Adipose tissue (tissue), 3 donors: ENCODE results near the gene RHOF. TPM values are rescaled to one million over a fixed set of nuclear protein-coding genes. Genes with fewer than 3 reads are reported as not detected.

Source experiments
- H3K27ac ChIP-seq: one replicate; pipeline ENCODE4 v1.5.1; 2013; ENCODE audit warnings: low read depth, low read length
- WGBS, 3 donors: extraction: QIAGEN DNeasy Blood & Tissue Kit; methylation state at CpG; one replicate each; pipeline ENCODE4 v1.1.7; 2013; 5-methylcytosine and 5-hydroxymethylcytosine counted together
- polyA plus RNA-seq, 3 donors: library from polyadenylated mRNA; stranded (reverse); fragments of 200-250 nt; gene quantifications; one replicate each; pipeline ENCODE4 v1.2.3, GENCODE V29; 2013
- donor health status: healthy with polysubstance abuse.
- donor health status: Bipolar disorder and iron deficiency.
- donor health status: healthy.

Gene RHOF
- polyA plus RNA-seq, 3 donors: 2.3 to 4.3 (median 3.3) TPM

DNA sequence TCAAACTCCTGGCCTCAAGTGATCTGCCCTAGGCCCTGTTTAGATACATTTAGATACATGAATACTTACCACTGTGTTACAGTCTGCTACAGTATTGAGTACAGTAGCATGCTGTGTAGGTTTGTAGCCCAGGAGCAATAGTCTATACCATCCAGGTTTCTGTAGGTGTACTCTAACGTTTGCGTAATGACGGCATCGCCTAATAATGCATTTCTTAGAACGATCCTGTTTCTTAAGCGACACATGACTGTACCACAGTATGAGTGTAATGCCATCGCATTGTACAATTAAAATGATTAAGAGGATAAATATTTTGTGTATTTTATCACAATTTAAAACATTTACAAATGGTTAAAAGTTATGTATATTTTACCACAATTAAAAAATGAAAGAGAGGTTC lies 62.0 kb downstream of the RHOF start:
- 93 to 97% (median 96%) methylated on average over 7 of the region's 7 CpGs for WGBS, 3 donors
- H3K27ac ChIP-seq: no peak overlapping the region

DNA sequence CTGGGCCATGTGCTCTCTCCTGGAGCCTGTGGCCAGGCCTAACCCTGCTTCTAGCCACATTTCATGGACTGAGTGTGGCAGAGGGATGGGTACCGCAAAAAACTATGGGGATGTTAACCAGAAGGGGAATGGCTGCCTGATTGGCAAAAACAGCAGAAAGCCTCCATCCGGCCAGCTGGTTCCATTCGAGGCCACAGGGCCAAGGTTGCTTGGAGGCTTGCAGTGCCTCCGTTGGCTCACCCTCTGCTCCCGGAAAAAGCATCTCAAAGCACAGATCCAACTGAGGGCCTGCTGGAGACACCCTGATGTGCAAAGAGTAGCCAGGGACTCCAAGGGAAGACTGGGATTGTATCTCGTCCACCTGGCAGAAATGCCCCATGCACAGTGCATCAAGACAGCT lies 64.5 kb downstream of the RHOF start:
- WGBS, 3 donors: 92 to 96% (median 95%) methylated on average over 6 of the region's 6 CpGs

More for the DNA sequence above, 64.5 kb downstream of the RHOF start:
- H3K27ac ChIP-seq: no peak overlapping the region

Other genes starting within 250 kb of the RHOF start
- 1 to 10 TPM; 6.1 to 9.8 (median 9.3) TPM for gene KDM2B, start 212.7 kb downstream of the RHOF start, polyA plus RNA-seq
- gene ORAI1, start 167.2 kb downstream of the RHOF start, polyA plus RNA-seq: 10 to 100 TPM in 2 of 3 donors, 1 to 10 TPM in 1; 9.1 to 14.5 (median 13.9) TPM
- gene MORN3, start 124.0 kb downstream of the RHOF start, polyA plus RNA-seq: under 1 TPM; 0.15 to 0.39 (median 0.34) TPM
- gene TMEM120B, start 80.9 kb downstream of the RHOF start, polyA plus RNA-seq: 10 to 100 TPM in 1 of 3 donors, 1 to 10 TPM in 2; 6.1 to 10.6 (median 8.3) TPM
- gene SETD1B, start 10.3 kb upstream of the RHOF start, polyA plus RNA-seq: 10 to 100 TPM in 2 of 3 donors, 1 to 10 TPM in 1; 5.7 to 11.1 (median 10.6) TPM
- 1 to 10 TPM in 2 of 3 donors, under 1 TPM in 1; 0.91 to 4.5 (median 3.5) TPM for gene HPD, start 65.2 kb upstream of the RHOF start, polyA plus RNA-seq
- 10 to 100 TPM; 68.6 to 95.9 (median 77.6) TPM for gene PSMD9, start 95.1 kb upstream of the RHOF start, polyA plus RNA-seq
- 1 to 10 TPM in 1 of 3 donors, under 1 TPM in 2; 0.46 to 1.2 (median 0.79) TPM for gene CFAP251, start 124.9 kb upstream of the RHOF start, polyA plus RNA-seq
- 1 to 10 TPM; 1.1 to 8.7 (median 3.1) TPM for gene BCL7A, start 228.2 kb upstream of the RHOF start, polyA plus RNA-seq